Ramos (cell line): ENCODE data around the gene NFATC4.

Experiments used
- in situ Hi-C: fragments of 300-500 bp; cut with MboI; formaldehyde crosslinking; loops from one replicate; pipeline ENCODE4 v1.14.3; 2022; ENCODE audit warnings: low sequenced_read_pairs; ENCODE audit not compliant: unreplicated experiment

Gene NFATC4

DNA sequence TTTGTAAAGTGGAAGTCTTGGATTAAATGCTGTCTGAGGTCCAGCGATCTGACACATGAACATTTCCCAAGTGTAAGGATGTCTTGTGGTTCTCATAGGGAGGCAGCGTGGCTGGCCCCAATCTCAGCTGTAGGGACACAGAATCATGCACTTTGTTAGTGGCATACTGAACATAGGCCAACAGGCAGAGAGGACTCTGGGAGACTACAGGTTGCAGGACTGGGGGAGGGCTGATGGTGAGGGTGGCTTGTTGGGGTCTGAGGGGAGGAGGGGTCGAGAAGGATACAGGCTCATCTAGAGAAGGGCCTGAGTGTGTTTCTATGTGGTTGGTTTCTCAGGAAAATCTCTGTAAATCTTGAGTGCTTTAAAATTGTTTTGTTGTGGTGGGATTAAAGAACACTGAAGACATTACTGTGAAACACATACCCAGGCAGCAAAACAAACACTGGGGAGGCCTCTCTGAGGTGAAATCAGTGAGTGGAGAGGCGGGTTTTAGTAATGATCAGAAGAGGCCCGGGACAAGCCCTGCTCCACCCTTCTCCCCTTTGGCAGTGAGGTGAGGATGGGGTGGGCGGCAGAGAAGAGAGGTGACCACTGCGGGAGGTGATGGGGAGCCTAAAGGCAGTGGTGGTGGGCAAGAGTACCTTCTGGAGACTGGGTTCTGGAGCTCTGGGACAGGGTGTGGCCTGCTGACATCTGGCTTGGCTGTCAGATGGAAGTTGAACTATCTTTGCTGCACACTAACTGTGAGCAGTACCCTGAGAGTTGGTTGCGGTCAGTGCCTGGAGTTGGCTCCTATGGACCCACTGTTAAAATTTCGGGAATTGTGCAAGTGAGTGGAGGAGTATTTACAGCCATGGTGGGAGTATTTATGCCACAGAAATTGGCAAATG lies 34.1 kb downstream of the NFATC4 start:
- in situ Hi-C loops = no loop called here

DNA sequence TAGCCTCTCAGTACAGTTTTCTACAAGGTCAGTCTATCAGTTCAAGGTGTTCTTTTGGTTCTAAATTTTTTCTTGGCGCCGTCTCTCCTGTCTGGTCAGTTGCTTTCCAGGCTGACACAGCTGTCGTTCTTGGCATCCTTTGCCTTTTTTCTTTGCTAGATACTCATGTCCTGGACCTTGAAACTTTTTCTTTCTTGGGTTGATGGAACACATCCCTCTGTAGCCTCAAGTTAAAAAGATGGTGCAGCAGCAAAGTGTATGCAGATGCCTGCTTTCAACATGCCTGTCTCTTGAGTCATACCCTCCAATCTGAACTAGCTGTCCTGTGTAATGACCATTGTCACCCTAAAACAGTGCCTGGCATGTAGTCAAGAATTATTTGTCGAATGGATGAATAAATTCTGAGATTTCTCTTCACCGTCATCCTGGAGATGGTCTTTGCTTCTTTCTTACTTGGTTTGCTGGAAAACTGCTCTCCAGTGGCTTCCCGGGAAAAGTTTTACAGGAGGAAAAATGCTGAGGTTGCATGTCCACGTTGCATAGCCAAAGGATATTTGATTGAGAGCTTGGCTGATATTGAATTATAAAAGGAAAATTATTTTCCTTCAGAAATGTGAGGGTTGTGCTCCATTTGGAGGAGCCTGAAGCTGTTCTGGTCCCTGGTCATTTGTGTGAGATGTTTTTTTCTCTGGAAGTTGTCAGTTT lies 35.5 kb downstream of the NFATC4 start:
- in situ Hi-C loops = no loop called here

DNA sequence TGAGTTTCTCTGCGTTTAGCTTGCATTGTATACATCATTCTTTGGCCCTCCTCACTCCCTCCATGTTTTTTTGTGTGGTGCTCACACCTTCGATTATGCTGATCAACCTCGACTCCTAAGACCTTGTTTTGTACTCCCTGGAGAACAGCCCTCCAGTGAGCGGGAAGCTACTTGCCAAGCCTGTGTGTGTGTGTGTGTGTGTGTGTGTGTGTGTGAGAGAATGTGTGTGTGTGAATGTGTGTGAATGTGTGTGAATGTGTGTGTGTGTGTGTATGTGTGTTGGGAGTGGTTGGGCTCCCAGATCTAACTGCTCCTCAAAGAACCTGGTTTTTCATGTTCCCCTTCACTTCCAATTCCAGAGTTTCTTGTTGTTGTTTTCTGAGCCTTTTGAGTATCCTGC lies 36.8 kb downstream of the NFATC4 start:
- in situ Hi-C loops = no loop called here

DNA sequence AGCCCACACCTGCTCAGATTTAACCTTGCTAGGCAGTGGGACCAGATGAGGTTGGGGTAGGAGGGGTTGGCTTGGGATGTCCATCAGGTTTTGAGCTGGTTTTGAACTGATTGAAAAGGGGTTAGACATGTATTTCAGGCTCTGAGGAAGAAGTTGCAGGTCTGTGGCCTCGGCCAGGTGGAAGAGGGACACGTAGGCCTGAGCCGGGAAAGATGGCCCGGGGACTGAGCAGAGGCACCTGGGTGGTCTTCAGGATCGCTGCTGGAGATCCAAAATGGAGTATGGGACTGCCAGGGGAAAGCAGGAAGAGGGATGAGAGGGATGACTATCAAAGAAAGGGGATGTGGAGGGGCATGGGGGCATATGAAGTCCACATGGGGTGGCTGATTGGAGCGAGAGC lies 38.4 kb downstream of the NFATC4 start:
- in situ Hi-C loops = no loop called here

DNA sequence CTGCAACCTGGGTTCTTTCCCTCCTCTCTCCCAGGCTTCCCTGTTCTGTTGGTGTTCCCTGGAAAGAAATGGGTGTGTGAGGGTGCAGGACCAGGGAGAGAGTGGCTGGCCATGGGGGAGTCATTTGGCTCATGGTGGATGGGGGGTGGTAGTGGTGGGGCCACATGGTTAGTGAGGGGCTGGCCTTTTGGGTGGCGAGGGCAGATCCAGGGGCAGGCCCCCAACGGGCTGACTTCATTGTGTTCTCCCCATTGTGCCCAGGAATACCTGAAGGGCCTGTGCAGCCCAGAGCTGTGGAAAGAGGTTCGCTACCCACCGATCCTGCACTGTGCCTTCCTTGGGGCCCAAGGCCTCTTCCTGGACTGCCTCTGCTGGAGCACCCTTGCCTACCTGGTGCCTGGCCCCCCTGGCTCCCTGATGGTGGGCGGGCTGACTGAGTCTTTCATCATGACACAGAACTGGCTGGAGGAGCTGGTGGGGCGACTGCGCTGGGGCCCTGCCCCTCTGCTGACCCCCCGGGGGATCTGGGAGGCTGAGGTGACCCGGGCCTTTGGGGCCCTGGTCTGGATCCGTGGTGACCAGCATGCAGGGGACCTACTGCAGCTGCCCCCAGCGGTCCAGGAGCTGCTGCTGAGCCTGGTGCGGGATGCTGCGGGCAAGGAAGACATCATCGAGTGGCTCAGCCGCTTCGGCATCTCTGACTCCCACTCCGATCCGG lies 39.8 kb downstream of the NFATC4 start:
- in situ Hi-C loops = no loop called here

DNA sequence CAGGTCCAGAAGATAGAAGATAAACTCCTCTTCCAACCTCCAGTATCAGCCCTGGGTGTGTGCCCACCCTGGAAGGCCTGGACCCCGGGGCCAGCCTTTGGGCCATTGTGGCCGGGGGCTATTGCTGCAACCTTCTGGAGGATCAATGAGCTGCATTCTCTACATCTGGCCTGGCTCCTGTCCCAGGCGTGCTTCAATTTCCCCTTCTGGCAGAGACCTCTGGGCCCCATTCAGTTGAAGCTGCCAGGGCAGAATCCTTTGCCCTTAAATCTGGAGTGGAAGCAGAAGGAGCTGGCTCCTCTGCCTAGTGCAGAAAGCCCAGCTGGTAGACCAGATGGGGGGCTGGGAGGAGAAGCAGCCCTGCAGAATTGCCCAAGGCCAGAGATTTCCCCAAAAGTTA lies 40.8 kb downstream of the NFATC4 start:
- in situ Hi-C loops = no loop called here

DNA sequence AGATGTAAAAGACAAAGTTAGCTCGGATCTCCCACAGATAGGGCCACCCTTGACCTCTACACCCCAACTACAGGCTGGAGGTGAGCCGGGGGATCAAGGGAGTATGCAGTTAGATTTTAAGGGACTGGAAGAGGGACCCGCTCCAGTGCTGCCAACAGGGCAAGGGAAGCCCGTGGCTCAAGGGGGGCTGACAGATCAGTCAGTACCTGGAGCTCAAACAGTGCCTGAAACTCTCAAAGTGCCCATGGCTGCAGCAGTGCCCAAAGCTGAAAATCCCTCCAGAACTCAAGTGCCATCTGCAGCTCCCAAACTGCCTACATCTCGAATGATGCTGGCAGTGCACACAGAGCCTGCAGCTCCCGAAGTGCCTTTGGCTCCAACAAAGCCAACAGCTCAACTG lies 41.2 kb downstream of the NFATC4 start:
- in situ Hi-C loops = no loop called here

DNA sequence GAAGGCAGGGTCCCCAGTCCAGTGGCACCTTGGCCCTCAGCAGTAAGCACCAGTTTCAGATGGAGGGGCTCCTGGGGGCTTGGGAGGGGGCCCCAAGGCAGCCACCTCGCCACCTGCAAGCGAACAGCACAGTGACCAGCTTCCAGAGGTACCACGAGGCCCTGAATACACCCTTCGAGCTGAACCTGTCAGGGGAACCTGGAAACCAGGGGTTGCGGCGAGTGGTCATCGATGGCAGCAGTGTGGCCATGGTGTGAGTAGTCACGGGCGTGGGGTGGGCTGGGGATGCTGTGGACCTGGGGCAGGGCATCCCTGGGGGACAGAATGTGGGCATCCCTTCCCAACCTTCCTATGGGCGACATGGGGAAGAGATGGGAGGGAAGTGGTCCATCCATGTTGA lies 42.0 kb downstream of the NFATC4 start:
- in situ Hi-C loops = loop anchor here (5.0 kb wide), 1 partner anchor 38 kb away; no protein-coding TSS in a partner anchor

- in situ Hi-C loops = loop anchor here (5.0 kb wide), 1 partner anchor 39 kb away; no protein-coding TSS in a partner anchor
These were observed 43.7 kb downstream of the NFATC4 start for GRCh38 chr14:24411443-24412389.

DNA sequence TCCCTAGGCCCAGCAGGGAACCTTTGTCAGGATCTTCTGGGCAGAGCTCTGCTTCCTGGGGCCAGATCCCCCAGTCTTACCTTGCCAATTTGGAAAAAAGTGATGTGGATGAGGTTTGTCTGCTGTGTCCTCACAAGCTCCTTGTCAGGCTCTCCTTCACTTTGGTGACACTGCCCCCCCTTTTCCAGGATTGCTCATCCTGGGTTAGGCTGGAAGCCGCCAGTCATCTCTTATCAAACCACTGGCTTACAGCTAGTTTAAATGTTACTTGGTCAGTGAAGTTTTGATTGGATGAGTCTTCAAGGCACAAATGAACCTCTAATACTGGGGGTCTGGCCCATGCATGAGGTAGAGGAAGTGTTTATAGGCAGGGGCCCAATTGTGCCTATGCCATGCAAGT lies 46.1 kb downstream of the NFATC4 start:
- in situ Hi-C loops = loop anchor here (5.0 kb wide), 1 partner anchor 42 kb away; no protein-coding TSS in a partner anchor

- in situ Hi-C loops = loop anchor here (5.0 kb wide), 1 partner anchor 43 kb away; no protein-coding TSS in a partner anchor
These were observed 46.9 kb downstream of the NFATC4 start for GRCh38 chr14:24414732-24415420.

GRCh38 chr14:24415421-24416253 lies 47.7 kb downstream of the NFATC4 start:
- in situ Hi-C loops = no loop called here

DNA sequence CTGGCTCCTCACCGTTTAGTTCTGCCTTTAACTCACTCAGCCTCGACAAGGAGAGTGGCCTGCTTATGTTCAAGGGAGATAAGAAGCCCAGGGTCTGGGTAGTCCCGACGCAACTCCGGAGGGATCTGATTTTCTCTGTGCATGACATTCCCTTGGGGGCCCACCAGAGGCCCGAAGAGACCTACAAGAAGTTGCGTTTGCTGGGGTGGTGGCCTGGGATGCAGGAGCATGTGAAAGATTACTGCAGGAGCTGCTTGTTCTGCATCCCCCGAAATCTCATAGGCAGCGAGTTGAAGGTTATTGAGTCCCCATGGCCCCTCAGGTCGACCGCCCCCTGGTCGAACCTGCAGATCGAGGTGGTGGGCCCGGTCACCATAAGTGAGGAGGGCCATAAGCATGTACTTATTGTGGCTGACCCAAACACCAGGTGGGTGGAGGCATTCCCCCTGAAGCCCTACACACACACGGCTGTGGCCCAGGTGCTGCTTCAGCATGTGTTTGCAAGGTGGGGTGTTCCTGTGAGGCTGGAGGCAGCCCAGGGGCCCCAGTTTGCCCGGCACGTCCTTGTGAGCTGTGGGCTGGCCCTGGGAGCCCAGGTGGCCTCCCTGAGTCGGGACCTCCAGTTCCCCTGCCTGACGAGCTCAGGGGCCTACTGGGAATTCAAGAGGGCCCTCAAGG lies 48.4 kb downstream of the NFATC4 start:
- in situ Hi-C loops = no loop called here

DNA sequence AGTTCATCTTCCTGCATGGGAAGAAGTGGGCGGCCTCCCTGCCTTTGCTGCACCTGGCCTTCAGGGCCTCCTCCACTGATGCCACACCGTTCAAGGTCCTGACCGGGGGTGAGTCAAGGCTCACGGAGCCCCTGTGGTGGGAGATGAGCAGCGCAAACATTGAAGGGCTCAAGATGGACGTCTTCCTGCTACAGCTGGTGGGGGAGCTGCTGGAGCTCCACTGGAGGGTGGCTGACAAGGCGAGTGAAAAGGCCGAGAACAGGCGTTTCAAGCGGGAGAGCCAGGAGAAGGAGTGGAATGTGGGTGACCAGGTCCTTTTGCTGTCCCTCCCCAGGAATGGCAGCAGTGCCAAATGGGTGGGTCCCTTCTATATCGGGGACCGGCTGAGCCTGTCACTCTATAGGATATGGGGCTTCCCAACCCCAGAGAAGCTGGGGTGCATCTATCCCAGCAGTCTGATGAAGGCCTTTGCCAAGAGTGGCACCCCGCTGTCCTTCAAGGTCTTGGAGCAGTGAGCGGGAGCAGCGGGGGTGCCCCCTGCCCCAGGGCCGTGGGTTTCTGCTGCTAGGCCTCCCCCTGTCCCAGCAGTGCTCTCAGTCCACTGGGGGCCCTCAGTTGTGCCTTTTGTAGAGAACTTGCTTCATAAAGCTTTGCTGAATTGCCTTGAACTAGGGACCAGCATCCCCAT lies 49.1 kb downstream of the NFATC4 start:
- in situ Hi-C loops = no loop called here

DNA sequence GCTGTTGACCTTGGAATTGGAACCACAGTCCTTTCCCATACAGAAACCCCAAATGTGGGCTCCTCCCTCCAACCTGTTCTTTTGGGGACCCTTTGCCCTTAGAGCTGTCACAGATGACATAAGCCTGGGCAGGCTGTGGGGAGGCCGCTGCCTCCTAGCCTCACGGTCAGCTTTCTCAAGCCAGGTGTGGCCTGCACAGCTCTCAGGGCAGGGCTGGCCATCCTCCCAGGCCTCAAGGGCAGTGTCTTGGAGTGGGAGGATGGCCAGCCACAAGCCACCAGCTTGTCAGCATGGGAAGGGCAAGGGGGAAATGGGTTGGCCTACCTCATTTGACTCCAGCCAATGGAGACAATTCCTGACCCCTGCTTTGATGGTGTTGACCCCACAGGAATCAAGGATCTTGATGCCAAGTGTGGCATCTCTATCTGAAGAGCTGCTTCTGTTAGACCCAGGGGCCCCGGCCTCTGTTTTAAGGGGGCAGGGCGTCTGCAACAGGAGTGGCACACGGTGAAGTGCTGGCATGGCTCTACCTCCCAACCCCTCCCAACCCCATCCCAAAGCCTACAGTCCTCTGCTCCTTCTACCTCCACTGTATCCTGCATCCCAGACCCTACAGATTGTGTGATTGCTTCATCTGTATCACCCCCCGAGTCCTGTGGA lies 50.0 kb downstream of the NFATC4 start:
- in situ Hi-C loops = no loop called here

- in situ Hi-C loops = no loop called here
These were observed 50.5 kb downstream of the NFATC4 start for GRCh38 chr14:24418492-24418873.

DNA sequence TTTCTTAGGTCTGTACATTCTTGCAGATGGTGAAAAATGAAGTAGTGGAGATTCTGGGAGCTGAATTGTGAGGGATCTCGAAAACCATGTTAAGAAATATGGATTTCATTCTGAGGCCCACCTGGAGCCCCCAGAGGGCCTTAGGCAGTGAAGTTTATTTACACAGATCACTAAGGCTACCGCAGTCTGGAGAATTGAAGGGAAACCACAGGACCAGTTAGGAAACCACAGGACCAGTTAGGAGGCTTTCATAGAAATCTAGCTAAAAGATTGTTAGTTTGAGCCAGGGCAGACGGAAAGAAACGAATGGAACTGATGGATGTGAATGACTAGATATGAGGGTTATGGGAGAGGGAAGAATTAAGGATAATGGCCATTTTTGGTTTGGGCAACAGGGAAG lies 54.3 kb downstream of the NFATC4 start:
- in situ Hi-C loops = no loop called here
